ENCODE measurements around the gene SLC1A2. TPM values are rescaled to one million over a fixed set of nuclear protein-coding genes. Genes with fewer than 3 reads are reported as not detected.

The SLC1A2 gene
- total and polyA plus RNA-seq, 2 donors (not counting 1 experiment from before 2014, with no cell fraction given), result 1.2 to 7.6 TPM

- H3K4me2 ChIP-seq (ENCODE audit: extremely low read depth, insufficient read depth, low read length), result no peak overlapping the region
- no peak for DNase-seq (ENCODE audit: low read depth in 2 of 2)
- no peak overlapping the region for H3K27ac ChIP-seq (ENCODE audit: insufficient read depth, low read length)
- no peaks in the 10 kb centered on the region for H3K27me3 ChIP-seq (ENCODE audit: control insufficient read depth, insufficient read depth, low read length)
- no peaks in the 10 kb centered on the region for H3K36me3 ChIP-seq (ENCODE audit: control insufficient read depth, insufficient read depth, low read length)
- H3K4me3 ChIP-seq (replicated peaks in 1 of 4; ENCODE audit: control extremely low read depth in 1 of 4, insufficient read depth in 1 of 4, low read depth in 3 of 4, low read length in 4 of 4), result no peak overlapping the region
- no peaks in the 10 kb centered on the region for H3K9me3 ChIP-seq (ENCODE audit: control insufficient read depth, insufficient read depth, low read depth, low read length)
- H3K9ac ChIP-seq (ENCODE audit: insufficient read depth, low read length), result no peak overlapping the region
- H4K20me1 ChIP-seq (ENCODE audit: control insufficient read depth, extremely low read depth, insufficient read depth, low read length), result no peaks in the 10 kb centered on the region
- no peak for TF ChIP-seq EZH2 (IDR thresholded peaks at IDR 0.05; ENCODE audit: low read length, missing control alignments)
- no peak for TF ChIP-seq CTCF (conservative IDR thresholded peaks at IDR 0.05 in 1 of 2, IDR thresholded peaks at IDR 0.05 in 1 of 2; ENCODE audit: low read depth in 1 of 2, low read length in 2 of 2)
- H3K4me1 ChIP-seq (ENCODE audit: control insufficient read depth, extremely low read depth, insufficient read depth, low read length), result peaks cover 4% of the 10 kb centered on the region
- no peaks in the 10 kb centered on the region for H3K79me2 ChIP-seq (ENCODE audit: control insufficient read depth, insufficient read depth, low read length)
- no peak overlapping the region for H2AFZ ChIP-seq (ENCODE audit: low read length)
Measured at GRCh38 chr11:35293035-35293434, 126.3 kb downstream of the SLC1A2 start.

GRCh38 chr11:35292279-35292678 is 127.1 kb downstream of the SLC1A2 start:
- TF ChIP-seq CTCF (conservative IDR thresholded peaks at IDR 0.05 in 1 of 2, IDR thresholded peaks at IDR 0.05 in 1 of 2; ENCODE audit: low read depth in 1 of 2, low read length in 2 of 2), result no peak
- TF ChIP-seq EZH2 (IDR thresholded peaks at IDR 0.05; ENCODE audit: low read length, missing control alignments), result no peak
- Histone ChIP-seq H3K36me3 (ENCODE audit: control insufficient read depth, insufficient read depth, low read length) (no peaks in the 10 kb centered on the region), H3K79me2 (ENCODE audit: control insufficient read depth, insufficient read depth, low read length) (no peaks in the 10 kb centered on the region), H4K20me1 (ENCODE audit: control insufficient read depth, extremely low read depth, insufficient read depth, low read length) (no peaks in the 10 kb centered on the region), H3K4me1 (ENCODE audit: control insufficient read depth, extremely low read depth, insufficient read depth, low read length) (peaks cover 4% of the 10 kb centered on the region), H3K9me3 (ENCODE audit: control insufficient read depth, insufficient read depth, low read depth, low read length) (no peaks in the 10 kb centered on the region), H3K27ac (ENCODE audit: insufficient read depth, low read length) (no peak overlapping the region), H3K27me3 (ENCODE audit: control insufficient read depth, insufficient read depth, low read length) (no peaks in the 10 kb centered on the region), H3K4me3 (replicated peaks in 1 of 4; ENCODE audit: control extremely low read depth in 1 of 4, insufficient read depth in 1 of 4, low read depth in 3 of 4, low read length in 4 of 4) (no peak overlapping the region), H2AFZ (ENCODE audit: low read length) (no peak overlapping the region), H3K4me2 (ENCODE audit: extremely low read depth, insufficient read depth, low read length) (no peak overlapping the region), H3K9ac (ENCODE audit: insufficient read depth, low read length) (no peak overlapping the region)
- no peak for DNase-seq (ENCODE audit: low read depth in 2 of 2)

GRCh38 chr11:35290876-35291275 is 128.5 kb downstream of the SLC1A2 start:
- Histone ChIP-seq H3K36me3 (ENCODE audit: control insufficient read depth, insufficient read depth, low read length) (no peaks in the 10 kb centered on the region), H3K9me3 (ENCODE audit: control insufficient read depth, insufficient read depth, low read depth, low read length) (no peaks in the 10 kb centered on the region), H3K4me2 (ENCODE audit: extremely low read depth, insufficient read depth, low read length) (no peak overlapping the region), H3K4me1 (ENCODE audit: control insufficient read depth, extremely low read depth, insufficient read depth, low read length) (peaks cover 4% of the 10 kb centered on the region), H3K27me3 (ENCODE audit: control insufficient read depth, insufficient read depth, low read length) (no peaks in the 10 kb centered on the region), H4K20me1 (ENCODE audit: control insufficient read depth, extremely low read depth, insufficient read depth, low read length) (no peaks in the 10 kb centered on the region), H3K4me3 (replicated peaks in 1 of 4; ENCODE audit: control extremely low read depth in 1 of 4, insufficient read depth in 1 of 4, low read depth in 3 of 4, low read length in 4 of 4) (no peak overlapping the region), H3K9ac (ENCODE audit: insufficient read depth, low read length) (no peak overlapping the region), H2AFZ (ENCODE audit: low read length) (no peak overlapping the region), H3K27ac (ENCODE audit: insufficient read depth, low read length) (no peak overlapping the region), H3K79me2 (ENCODE audit: control insufficient read depth, insufficient read depth, low read length) (no peaks in the 10 kb centered on the region)
- no peak for DNase-seq (ENCODE audit: low read depth in 2 of 2)
- TF ChIP-seq EZH2 (IDR thresholded peaks at IDR 0.05; ENCODE audit: low read length, missing control alignments), result no peak
- no peak for TF ChIP-seq CTCF (conservative IDR thresholded peaks at IDR 0.05 in 1 of 2, IDR thresholded peaks at IDR 0.05 in 1 of 2; ENCODE audit: low read depth in 1 of 2, low read length in 2 of 2)
